SH-SY5Y (cell line): Measurements from ENCODE around the gene NOL4L.

Experiments
- GATA2 ChIP-seq: IDR thresholded peaks from 2 replicates; pipeline ENCODE4 v1.6.1; 2011; ENCODE audit warnings: mild to moderate bottlenecking, low read depth, low read length
- GATA3 ChIP-seq: IDR thresholded peaks from 2 replicates; pipeline ENCODE4 v1.6.1; 2011; ENCODE audit warnings: low read depth, mild to moderate bottlenecking, low read length, moderate library complexity

GRCh38 chr20:32455171-32455900, 129.8 kb downstream of the NOL4L start:
- TF ChIP-seq GATA2 (no peak), GATA3 (no peak)
